ENCODE measurements around the gene NSUN4. TPM values are rescaled to one million over a fixed set of nuclear protein-coding genes. Genes with fewer than 3 reads are reported as not detected.

Gene NSUN4
- polyA plus RNA-seq, 3 donors: 8.5 to 12.8 (median 10.4) TPM

DNA sequence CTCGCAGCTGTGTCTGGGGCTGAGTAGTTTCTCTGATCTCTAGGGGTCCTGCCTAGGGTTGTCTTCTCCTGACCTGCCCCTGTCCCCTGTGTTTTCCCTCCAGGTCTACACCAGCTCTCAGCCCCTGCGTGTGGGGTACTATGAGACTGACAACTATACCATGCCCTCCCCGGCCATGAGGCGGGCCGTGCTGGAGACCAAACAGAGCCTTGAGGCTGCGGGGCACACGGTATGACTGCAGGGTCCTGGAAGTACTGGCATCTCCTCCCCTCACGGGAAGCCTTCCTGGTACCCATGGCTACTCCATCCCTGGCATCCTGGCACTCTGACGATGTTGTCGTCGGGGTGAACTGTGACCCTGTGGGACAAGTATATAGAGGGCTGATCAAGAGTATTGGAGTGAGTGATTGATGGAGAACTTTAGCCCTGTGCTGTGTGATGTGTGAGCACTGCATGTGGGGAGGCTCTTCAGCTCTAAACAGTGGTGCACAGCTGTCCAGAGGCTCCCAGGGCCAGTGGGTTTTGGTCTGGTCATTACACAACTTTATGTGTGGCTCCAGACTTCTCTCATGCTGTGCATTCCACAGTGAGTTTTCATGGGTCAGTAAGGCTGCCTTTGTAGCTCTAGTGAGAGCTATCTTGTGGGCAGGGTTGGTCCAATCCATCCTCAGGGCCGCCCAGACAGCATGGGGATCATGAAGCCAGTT is 67.9 kb downstream of the NSUN4 start:
- Histone ChIP-seq H3K4me1 (ENCODE audit: control insufficient read depth in 1 of 2, insufficient read depth in 2 of 2, low read length in 2 of 2) (peaks cover 29 to 35% of the 10 kb centered on the region in 2 donors), H2AFZ (ENCODE audit: insufficient read depth, low read depth, low read length, poor library complexity, severe bottlenecking) (no peak overlapping the region), H3K79me2 (ENCODE audit: insufficient read depth, low read length) (no peaks in the 10 kb centered on the region), H4K20me1 (ENCODE audit: insufficient read depth, low read length) (no peaks in the 10 kb centered on the region), H3K36me3 (replicated peaks in 1 of 2; ENCODE audit: control insufficient read depth in 1 of 2, insufficient read depth in 2 of 2, low read length in 2 of 2) (peaks cover 67% of the 10 kb centered on the region in 2 donors), H3K9ac (ENCODE audit: insufficient read depth, low read length, poor library complexity, severe bottlenecking) (no peak overlapping the region), H3K9me3 (replicated peaks in 1 of 2; ENCODE audit: control insufficient read depth in 1 of 2, insufficient read depth in 1 of 2, low read length in 2 of 2) (no peaks in the 10 kb centered on the region), H3K27ac (ENCODE audit: low read depth in 1 of 2, low read length in 2 of 2) (no peak overlapping the region), H3K27me3 (ENCODE audit: control insufficient read depth in 2 of 2, insufficient read depth in 2 of 2, low read length in 2 of 2) (no peaks in the 10 kb centered on the region), H3K4me3 (replicated peaks in 1 of 3; ENCODE audit: low read depth in 2 of 3, low read length in 3 of 3) (no peak overlapping the region), H3K4me2 (replicated peaks; ENCODE audit: extremely low read depth, low read length, poor library complexity, severe bottlenecking) (no peak overlapping the region)
- Mint-ChIP-seq H3K4me3 (no peak overlapping the region), H3K4me1 (peaks cover 25% of the 10 kb centered on the region), H3K36me3 (peaks cover 59 to 74% of the 10 kb centered on the region in 2 donors), H3K9me3 (peaks cover 0 to 1% (median 0%) of the 10 kb centered on the region in 7 donors), H3K27me3 (ENCODE audit: low read depth in 3 of 3) (peaks cover 0 to 2% (median 1%) of the 10 kb centered on the region in 3 donors), H3K27ac (no peak overlapping the region)
- TF ChIP-seq CTCF (IDR thresholded peaks at IDR 0.05): no peak
- DNase-seq: no peak
- intact Hi-C loops (cut with micrococcal nuclease): loop anchor here (5.0 to 10.0 kb wide), 3 partner anchors 51 to 316 kb away; no protein-coding TSS in a partner anchor
- 97% methylated on average over 8 of the region's 12 CpGs for WGBS (ENCODE audit: insufficient coverage)

DNA sequence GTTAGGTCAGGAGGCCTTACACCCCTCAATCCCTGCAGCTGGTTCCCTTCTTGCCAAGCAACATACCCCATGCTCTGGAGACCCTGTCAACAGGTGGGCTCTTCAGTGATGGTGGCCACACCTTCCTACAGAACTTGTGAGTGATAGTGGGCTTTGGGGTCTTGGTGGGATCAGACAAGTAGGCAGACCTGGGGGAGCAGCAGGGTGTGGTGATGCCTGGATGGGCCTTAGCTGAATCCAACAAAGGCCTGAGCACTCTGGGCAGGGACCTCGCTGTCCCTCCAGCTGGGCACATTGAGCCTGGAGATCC is 68.4 kb downstream of the NSUN4 start:
- no peak overlapping the region for H3K27ac ChIP-seq (ENCODE audit: low read depth in 1 of 2, low read length in 2 of 2)
- no peaks in the 10 kb centered on the region for H3K27me3 ChIP-seq (ENCODE audit: control insufficient read depth in 2 of 2, insufficient read depth in 2 of 2, low read length in 2 of 2)
- peaks cover 20% of the 10 kb centered on the region for H3K4me1 Mint-ChIP-seq
- TF ChIP-seq CTCF (IDR thresholded peaks at IDR 0.05): no peak
- WGBS (ENCODE audit: insufficient coverage): 91% methylated on average over 1 of the region's 1 CpG
- no peaks in the 10 kb centered on the region for H4K20me1 ChIP-seq (ENCODE audit: insufficient read depth, low read length)
- no peak for DNase-seq
- peaks cover 62 to 74% of the 10 kb centered on the region in 2 donors for H3K36me3 Mint-ChIP-seq
- H3K9me3 ChIP-seq (replicated peaks in 1 of 2; ENCODE audit: control insufficient read depth in 1 of 2, insufficient read depth in 1 of 2, low read length in 2 of 2): no peaks in the 10 kb centered on the region
- peaks cover 72% of the 10 kb centered on the region in 2 donors for H3K36me3 ChIP-seq (replicated peaks in 1 of 2; ENCODE audit: control insufficient read depth in 1 of 2, insufficient read depth in 2 of 2, low read length in 2 of 2)
- H3K4me3 Mint-ChIP-seq: no peak overlapping the region
- H3K4me3 ChIP-seq (replicated peaks in 1 of 3; ENCODE audit: low read depth in 2 of 3, low read length in 3 of 3): no peak overlapping the region
- H3K4me2 ChIP-seq (replicated peaks; ENCODE audit: extremely low read depth, low read length, poor library complexity, severe bottlenecking): no peak overlapping the region
- H3K9me3 Mint-ChIP-seq: peaks cover 0 to 1% (median 0%) of the 10 kb centered on the region in 7 donors
- no peaks in the 10 kb centered on the region for H3K79me2 ChIP-seq (ENCODE audit: insufficient read depth, low read length)
- peak overlapping the region in 1 of 7 donors; percentile 79 for H3K27ac Mint-ChIP-seq
- no peak overlapping the region for H3K9ac ChIP-seq (ENCODE audit: insufficient read depth, low read length, poor library complexity, severe bottlenecking)
- H3K27me3 Mint-ChIP-seq (ENCODE audit: low read depth in 3 of 3): peaks cover 0 to 2% (median 1%) of the 10 kb centered on the region in 3 donors
- no peak overlapping the region for H2AFZ ChIP-seq (ENCODE audit: insufficient read depth, low read depth, low read length, poor library complexity, severe bottlenecking)
- peaks cover 24 to 30% of the 10 kb centered on the region in 2 donors for H3K4me1 ChIP-seq (ENCODE audit: control insufficient read depth in 1 of 2, insufficient read depth in 2 of 2, low read length in 2 of 2)
- intact Hi-C loops (cut with micrococcal nuclease): loop anchor here (5.0 to 10.0 kb wide), 3 partner anchors 52 to 316 kb away; no protein-coding TSS in a partner anchor
